ENCODE results near the gene CTNNA2.

DNA sequence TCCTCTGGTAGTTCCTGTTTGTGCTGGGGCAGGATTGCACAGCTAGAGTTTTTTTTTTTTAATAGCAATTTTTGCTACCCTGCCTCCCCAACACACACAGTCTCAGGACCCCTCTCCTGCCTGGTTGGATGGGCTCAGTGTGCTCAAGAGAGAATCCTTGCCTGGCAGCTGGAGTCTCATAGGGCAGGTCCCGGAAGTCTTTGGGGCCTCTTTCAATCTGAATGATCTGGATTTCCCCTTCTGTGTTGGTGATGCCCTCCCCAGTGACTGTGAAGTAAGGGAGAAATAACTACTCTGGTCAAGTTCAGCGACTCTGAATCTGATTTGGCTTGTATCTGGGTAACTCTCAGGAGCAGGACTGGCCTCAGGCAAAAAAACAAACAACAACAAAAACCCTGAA, 1012.3 kb downstream of the CTNNA2 start:
- TF ChIP-seq, protein P1, sequence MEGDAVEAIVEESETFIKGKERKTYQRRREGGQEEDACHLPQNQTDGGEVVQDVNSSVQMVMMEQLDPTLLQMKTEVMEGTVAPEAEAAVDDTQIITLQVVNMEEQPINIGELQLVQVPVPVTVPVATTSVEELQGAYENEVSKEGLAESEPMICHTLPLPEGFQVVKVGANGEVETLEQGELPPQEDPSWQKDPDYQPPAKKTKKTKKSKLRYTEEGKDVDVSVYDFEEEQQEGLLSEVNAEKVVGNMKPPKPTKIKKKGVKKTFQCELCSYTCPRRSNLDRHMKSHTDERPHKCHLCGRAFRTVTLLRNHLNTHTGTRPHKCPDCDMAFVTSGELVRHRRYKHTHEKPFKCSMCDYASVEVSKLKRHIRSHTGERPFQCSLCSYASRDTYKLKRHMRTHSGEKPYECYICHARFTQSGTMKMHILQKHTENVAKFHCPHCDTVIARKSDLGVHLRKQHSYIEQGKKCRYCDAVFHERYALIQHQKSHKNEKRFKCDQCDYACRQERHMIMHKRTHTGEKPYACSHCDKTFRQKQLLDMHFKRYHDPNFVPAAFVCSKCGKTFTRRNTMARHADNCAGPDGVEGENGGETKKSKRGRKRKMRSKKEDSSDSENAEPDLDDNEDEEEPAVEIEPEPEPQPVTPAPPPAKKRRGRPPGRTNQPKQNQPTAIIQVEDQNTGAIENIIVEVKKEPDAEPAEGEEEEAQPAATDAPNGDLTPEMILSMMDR (IDR thresholded peaks at IDR 0.05): no peak
- TF ChIP-seq POLR2A (IDR thresholded peaks at IDR 0.05): no peak

All from uterus (tissue), 2 donors.